HG02840 (cell line): ENCODE results near the gene FOS.

ENCODE experiments used
- ATAC-seq: cut with Tn5 transposase; IDR thresholded peaks from one replicate; pipeline ENCODE4 v1.9.1; 2021; ENCODE audit warnings: mild to moderate bottlenecking, moderate library complexity, moderate number of reproducible peaks; ENCODE audit not compliant: unreplicated experiment, low FRiP score

FOS gene

GRCh38 chr14:75311356-75311755 lies 32.7 kb downstream of the FOS start:
- no peak for ATAC-seq

GRCh38 chr14:75312341-75312740 lies 33.7 kb downstream of the FOS start:
- no peak for ATAC-seq

GRCh38 chr14:75313294-75313693 lies 34.7 kb downstream of the FOS start:
- ATAC-seq, result no peak

- no peak for ATAC-seq
These were observed 36.5 kb downstream of the FOS start for GRCh38 chr14:75315144-75315543.

- ATAC-seq, result no peak
These were observed 38.5 kb downstream of the FOS start for GRCh38 chr14:75317148-75317547.

GRCh38 chr14:75318353-75318752 lies 39.7 kb downstream of the FOS start:
- no peak for ATAC-seq

- ATAC-seq, result no peak
These were observed 40.4 kb downstream of the FOS start for GRCh38 chr14:75319021-75319420.

- no peak for ATAC-seq
These were observed 41.6 kb downstream of the FOS start for GRCh38 chr14:75320196-75320595.

GRCh38 chr14:75322746-75323145 lies 44.1 kb downstream of the FOS start:
- no peak for ATAC-seq

- ATAC-seq, result no peak
These were observed 44.9 kb downstream of the FOS start for GRCh38 chr14:75323571-75323970.

GRCh38 chr14:75328558-75329155 lies 50.0 kb downstream of the FOS start:
- ATAC-seq, result no peak

- ATAC-seq, result no peak
These were observed 50.7 kb downstream of the FOS start for GRCh38 chr14:75329369-75329768.

GRCh38 chr14:75331471-75331870 lies 52.8 kb downstream of the FOS start:
- ATAC-seq, result no peak
